ENCODE results near the gene FADS1.

Gene FADS1

DNA sequence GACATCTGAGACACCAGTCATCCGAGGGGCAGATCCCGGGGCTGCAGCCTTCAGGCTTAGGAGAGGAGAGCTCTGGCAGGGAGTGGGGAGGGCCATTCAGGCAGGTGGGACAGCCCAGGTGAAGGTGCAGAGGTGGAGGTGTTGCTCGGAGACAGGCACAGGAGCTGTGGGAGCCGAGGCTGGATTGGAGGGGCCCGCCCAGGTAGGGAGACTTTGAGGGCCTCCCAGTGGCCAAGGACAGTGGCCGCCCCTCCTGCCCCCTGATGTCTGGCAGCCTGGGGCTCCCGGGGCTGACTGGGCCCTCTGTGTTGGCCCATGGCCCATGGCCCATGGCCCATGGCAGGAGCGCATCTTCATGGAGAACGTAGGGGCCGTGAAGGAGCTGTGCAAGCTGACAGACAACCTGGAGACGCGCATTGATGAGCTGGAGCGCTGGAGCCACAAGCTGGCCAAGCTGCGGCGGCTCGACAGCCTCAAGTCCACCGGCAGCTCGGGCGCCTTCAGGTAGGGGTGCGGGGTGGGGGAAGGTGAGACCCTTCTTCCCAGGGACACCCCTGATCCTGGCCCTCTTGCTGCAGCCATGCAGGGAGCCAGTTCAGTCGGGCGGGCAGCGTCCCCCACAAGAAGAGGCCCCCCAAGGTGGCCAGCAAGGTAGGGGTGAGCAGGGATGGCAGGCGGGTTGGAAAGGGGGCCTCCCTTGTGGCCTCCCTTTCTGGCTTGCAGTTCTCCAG is 37.7 kb downstream of the FADS1 start:
- no peak for ATAC-seq
- TF ChIP-seq ZFP3 (CRISPR knock-in tag; IDR thresholded peaks at IDR 0.05) = no peak
- TF ChIP-seq ZC3H10 (CRISPR knock-in tag; IDR thresholded peaks at IDR 0.05) = no peak
- TF ChIP-seq ZNF565 (CRISPR knock-in tag; conservative IDR thresholded peaks at IDR 0.05; ENCODE audit: low read depth) = no peak
- TF ChIP-seq ZNF8 (CRISPR knock-in tag; IDR thresholded peaks at IDR 0.05) = no peak
- no peak for TF ChIP-seq GLIS3 (CRISPR knock-in tag; IDR thresholded peaks at IDR 0.05)
- TF ChIP-seq OSR1 (CRISPR knock-in tag; IDR thresholded peaks at IDR 0.05) = no peak
- no peak for TF ChIP-seq BACH2 (CRISPR knock-in tag; IDR thresholded peaks at IDR 0.05; ENCODE audit: borderline replicate concordance)
- TF ChIP-seq CSRNP3 (CRISPR knock-in tag; IDR thresholded peaks at IDR 0.05) = no peak
- TF ChIP-seq CREB5 (CRISPR knock-in tag; IDR thresholded peaks at IDR 0.05; ENCODE audit: low read depth) = no peak
- TF ChIP-seq SNAI2 (CRISPR knock-in tag; IDR thresholded peaks at IDR 0.05) = no peak
- no peak for TF ChIP-seq RARB (CRISPR knock-in tag; IDR thresholded peaks at IDR 0.05)
- TF ChIP-seq TCF4 (CRISPR knock-in tag; IDR thresholded peaks at IDR 0.05; ENCODE audit: borderline replicate concordance) = no peak
- TF ChIP-seq, protein P1, sequence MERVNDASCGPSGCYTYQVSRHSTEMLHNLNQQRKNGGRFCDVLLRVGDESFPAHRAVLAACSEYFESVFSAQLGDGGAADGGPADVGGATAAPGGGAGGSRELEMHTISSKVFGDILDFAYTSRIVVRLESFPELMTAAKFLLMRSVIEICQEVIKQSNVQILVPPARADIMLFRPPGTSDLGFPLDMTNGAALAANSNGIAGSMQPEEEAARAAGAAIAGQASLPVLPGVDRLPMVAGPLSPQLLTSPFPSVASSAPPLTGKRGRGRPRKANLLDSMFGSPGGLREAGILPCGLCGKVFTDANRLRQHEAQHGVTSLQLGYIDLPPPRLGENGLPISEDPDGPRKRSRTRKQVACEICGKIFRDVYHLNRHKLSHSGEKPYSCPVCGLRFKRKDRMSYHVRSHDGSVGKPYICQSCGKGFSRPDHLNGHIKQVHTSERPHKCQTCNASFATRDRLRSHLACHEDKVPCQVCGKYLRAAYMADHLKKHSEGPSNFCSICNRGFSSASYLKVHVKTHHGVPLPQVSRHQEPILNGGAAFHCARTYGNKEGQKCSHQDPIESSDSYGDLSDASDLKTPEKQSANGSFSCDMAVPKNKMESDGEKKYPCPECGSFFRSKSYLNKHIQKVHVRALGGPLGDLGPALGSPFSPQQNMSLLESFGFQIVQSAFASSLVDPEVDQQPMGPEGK (CRISPR knock-in tag; IDR thresholded peaks at IDR 0.05; ENCODE audit: borderline replicate concordance) = no peak
- TF ChIP-seq ESRRG (CRISPR knock-in tag; IDR thresholded peaks at IDR 0.05) = no peak
- TF ChIP-seq ZNF70 (CRISPR knock-in tag; IDR thresholded peaks at IDR 0.05) = no peak
- no peak for TF ChIP-seq TSHZ2 (CRISPR knock-in tag; IDR thresholded peaks at IDR 0.05)
- no peak for TF ChIP-seq CSDC2 (CRISPR knock-in tag; IDR thresholded peaks at IDR 0.05)
- TF ChIP-seq POU6F1 (CRISPR knock-in tag; IDR thresholded peaks at IDR 0.05; ENCODE audit: borderline replicate concordance, low read depth) = no peak
- no peak for TF ChIP-seq TOX (CRISPR knock-in tag; IDR thresholded peaks at IDR 0.05; ENCODE audit: borderline replicate concordance)

DNA sequence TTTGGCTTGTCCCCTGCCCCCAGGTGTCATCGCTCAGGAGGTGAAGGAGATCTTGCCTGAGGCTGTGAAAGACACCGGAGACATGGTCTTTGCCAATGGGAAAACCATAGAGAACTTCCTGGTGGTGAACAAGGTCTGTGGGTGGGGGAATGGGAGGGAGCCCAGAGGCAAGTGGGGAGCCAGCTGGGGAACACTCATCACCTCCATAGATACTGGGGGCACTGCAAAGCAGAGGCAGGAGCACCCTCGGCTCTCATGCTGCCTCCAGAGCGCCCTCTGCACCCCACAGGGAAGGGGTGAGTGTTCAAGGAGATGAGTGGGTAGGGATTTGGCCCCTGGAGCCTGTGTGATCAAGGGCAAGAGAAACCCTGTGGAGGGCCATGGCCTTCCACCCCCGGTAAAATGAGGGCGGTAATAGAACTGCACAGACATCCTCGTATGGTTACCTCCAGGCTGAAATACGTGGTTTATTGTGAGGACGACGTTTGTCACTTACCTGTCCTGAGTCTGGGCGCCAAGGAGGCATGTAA is 38.4 kb downstream of the FADS1 start:
- no peak for ATAC-seq
- TF ChIP-seq CREB5 (CRISPR knock-in tag; IDR thresholded peaks at IDR 0.05; ENCODE audit: low read depth) (no peak), ZNF565 (CRISPR knock-in tag; conservative IDR thresholded peaks at IDR 0.05; ENCODE audit: low read depth) (no peak), TCF4 (CRISPR knock-in tag; IDR thresholded peaks at IDR 0.05; ENCODE audit: borderline replicate concordance) (no peak), ZFP3 (CRISPR knock-in tag; IDR thresholded peaks at IDR 0.05) (no peak), TOX (CRISPR knock-in tag; IDR thresholded peaks at IDR 0.05; ENCODE audit: borderline replicate concordance) (no peak), BACH2 (CRISPR knock-in tag; IDR thresholded peaks at IDR 0.05; ENCODE audit: borderline replicate concordance) (no peak), ESRRG (CRISPR knock-in tag; IDR thresholded peaks at IDR 0.05) (no peak), CSDC2 (CRISPR knock-in tag; IDR thresholded peaks at IDR 0.05) (no peak), ARNTL (CRISPR knock-in tag; IDR thresholded peaks at IDR 0.05; ENCODE audit: borderline replicate concordance, low read depth) (no peak), ZFP30 (CRISPR knock-in tag; IDR thresholded peaks at IDR 0.05) (no peak), ISL1 (CRISPR knock-in tag; IDR thresholded peaks at IDR 0.05) (no peak), OSR1 (CRISPR knock-in tag; IDR thresholded peaks at IDR 0.05) (no peak), ZNF70 (CRISPR knock-in tag; IDR thresholded peaks at IDR 0.05) (no peak), CSRNP3 (CRISPR knock-in tag; IDR thresholded peaks at IDR 0.05) (no peak)
- TF ChIP-seq, protein P1 (CRISPR knock-in tag; IDR thresholded peaks at IDR 0.05; ENCODE audit: borderline replicate concordance) = no peak

Measured in SK-N-SH treated with all-trans-retinoic acid at 6 μM for 48 hours (cell line).